Measurements from ENCODE around the gene ITPR1. TPM values are rescaled to one million over a fixed set of nuclear protein-coding genes. Genes with fewer than 3 reads are reported as not detected.

ITPR1 gene
- total and polyA plus RNA-seq, 10 of the 15 experiments (the other 5 are each of a cell fraction or from before 2014, with no cell fraction given): 12.2 to 239 (median 28.4) TPM

DNA sequence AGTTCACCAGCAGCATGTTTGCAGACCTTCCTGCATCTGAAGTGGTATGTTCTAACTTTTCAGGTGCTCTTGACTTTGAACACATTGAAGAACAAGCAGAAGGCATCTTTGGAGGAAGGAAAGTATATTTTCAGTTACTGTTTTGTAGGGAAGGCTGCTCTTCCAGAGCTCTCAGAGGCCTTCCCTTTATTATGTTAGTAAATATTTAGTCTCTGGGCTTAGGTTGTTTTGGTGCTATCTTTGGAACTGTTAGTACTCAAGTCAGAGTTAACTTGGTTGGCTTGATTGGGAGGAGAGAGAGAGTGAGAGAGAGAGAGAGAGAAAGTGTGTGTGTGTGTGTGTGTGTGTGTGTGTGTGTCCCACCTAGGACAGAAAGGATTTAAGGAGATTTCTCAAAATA lies 188.2 kb downstream of the ITPR1 start:
- Histone ChIP-seq H3K27ac (ENCODE audit: control insufficient read depth, insufficient read depth) (no peak overlapping the region), H3K79me2 (ENCODE audit: control insufficient read depth, insufficient read depth, low read length) (no peaks in the 10 kb centered on the region), H3K9ac (ENCODE audit: control insufficient read depth, insufficient read depth, low read length) (no peak overlapping the region), H3K4me3 (no peak overlapping the region), H3K27me3 (replicated peaks in 1 of 2; ENCODE audit: control insufficient read depth in 2 of 2, insufficient read depth in 2 of 2, low read length in 1 of 2) (no peaks in the 10 kb centered on the region), H3K9me3 (replicated peaks; ENCODE audit: control insufficient read depth, insufficient read depth, low read length) (no peaks in the 10 kb centered on the region), H3K36me3 (ENCODE audit: control insufficient read depth in 2 of 2, insufficient read depth in 2 of 2, low read length in 1 of 2) (peaks cover 14 to 21% of the 10 kb centered on the region in 2 experiments), H4K20me1 (ENCODE audit: control insufficient read depth, insufficient read depth) (no peaks in the 10 kb centered on the region), H2AFZ (ENCODE audit: control insufficient read depth, low read depth, low read length) (no peak overlapping the region), H3K4me1 (ENCODE audit: control insufficient read depth, insufficient read depth, low read length) (no peaks in the 10 kb centered on the region), H3K4me2 (ENCODE audit: control insufficient read depth, insufficient read depth) (no peak overlapping the region)
- DNase-seq (ENCODE audit: low read depth, low spot score) (no peak), FAIRE-seq (no peak), ATAC-seq (no peak)
- ChIA-PET SMC1A (ENCODE audit: uncharacterized antibody, unreplicated experiment) (no interaction called here), CTCF (interaction anchor here (1.1 to 2.2 kb wide), 3 partner anchors 10 to 31 kb away, joined by 3 to 6 read pairs (median 3); no protein-coding TSS in a partner anchor), RAD21 (ENCODE audit: unreplicated experiment) (no interaction called here), POLR2A (interaction anchor here (0.7 kb wide), 1 partner anchor 938 kb away, joined by 5 read pairs; no protein-coding TSS in a partner anchor)
- in situ Hi-C loops (cut with MboI): no loop called here
- no TSS peak for BruUV-seq (replicated peaks)
- no peak for TF ChIP-seq NR2C1 (IDR thresholded peaks at IDR 0.05)
- TF ChIP-seq, protein P1, sequence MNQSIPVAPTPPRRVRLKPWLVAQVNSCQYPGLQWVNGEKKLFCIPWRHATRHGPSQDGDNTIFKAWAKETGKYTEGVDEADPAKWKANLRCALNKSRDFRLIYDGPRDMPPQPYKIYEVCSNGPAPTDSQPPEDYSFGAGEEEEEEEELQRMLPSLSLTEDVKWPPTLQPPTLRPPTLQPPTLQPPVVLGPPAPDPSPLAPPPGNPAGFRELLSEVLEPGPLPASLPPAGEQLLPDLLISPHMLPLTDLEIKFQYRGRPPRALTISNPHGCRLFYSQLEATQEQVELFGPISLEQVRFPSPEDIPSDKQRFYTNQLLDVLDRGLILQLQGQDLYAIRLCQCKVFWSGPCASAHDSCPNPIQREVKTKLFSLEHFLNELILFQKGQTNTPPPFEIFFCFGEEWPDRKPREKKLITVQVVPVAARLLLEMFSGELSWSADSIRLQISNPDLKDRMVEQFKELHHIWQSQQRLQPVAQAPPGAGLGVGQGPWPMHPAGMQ (IDR thresholded peaks at IDR 0.05; ENCODE audit: borderline replicate concordance): no peak
- TF ChIP-seq, protein P2, sequence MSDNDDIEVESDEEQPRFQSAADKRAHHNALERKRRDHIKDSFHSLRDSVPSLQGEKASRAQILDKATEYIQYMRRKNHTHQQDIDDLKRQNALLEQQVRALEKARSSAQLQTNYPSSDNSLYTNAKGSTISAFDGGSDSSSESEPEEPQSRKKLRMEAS (IDR thresholded peaks at IDR 0.05; ENCODE audit: low read depth, low read length): no peak
- intact Hi-C loops (cut with micrococcal nuclease; ENCODE audit: unreplicated experiment): no loop called here

DNA sequence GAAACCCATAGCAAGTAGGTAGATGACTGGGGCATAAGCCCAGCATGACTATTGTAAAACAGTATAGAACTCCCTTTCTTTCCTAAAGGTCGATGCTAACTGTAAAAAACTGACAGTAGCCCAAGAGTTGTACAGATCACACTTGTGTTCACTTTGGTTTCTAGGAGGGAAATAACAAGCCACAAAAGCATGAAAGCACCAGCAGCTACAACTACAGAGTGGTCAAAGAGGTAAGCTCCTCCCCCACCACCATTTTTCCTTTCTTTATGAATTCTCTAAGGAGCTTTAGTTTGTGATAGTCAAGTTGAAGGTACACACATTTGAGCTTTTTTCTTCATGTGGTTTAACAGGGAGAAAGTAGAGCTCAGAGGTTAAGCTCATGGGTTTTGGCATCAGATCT lies 191.0 kb downstream of the ITPR1 start:
- Histone ChIP-seq H3K36me3 (ENCODE audit: control insufficient read depth in 2 of 2, insufficient read depth in 2 of 2, low read length in 1 of 2) (peaks cover 13 to 31% of the 10 kb centered on the region in 2 experiments), H2AFZ (ENCODE audit: control insufficient read depth, low read depth, low read length) (no peak overlapping the region), H3K4me3 (no peak overlapping the region), H4K20me1 (ENCODE audit: control insufficient read depth, insufficient read depth) (no peaks in the 10 kb centered on the region), H3K27me3 (replicated peaks in 1 of 2; ENCODE audit: control insufficient read depth in 2 of 2, insufficient read depth in 2 of 2, low read length in 1 of 2) (no peaks in the 10 kb centered on the region), H3K27ac (ENCODE audit: control insufficient read depth, insufficient read depth) (no peak overlapping the region), H3K9me3 (replicated peaks; ENCODE audit: control insufficient read depth, insufficient read depth, low read length) (no peaks in the 10 kb centered on the region; the same call in 2 of the 3 replicates), H3K4me1 (ENCODE audit: control insufficient read depth, insufficient read depth, low read length) (no peaks in the 10 kb centered on the region), H3K4me2 (ENCODE audit: control insufficient read depth, insufficient read depth) (no peak overlapping the region), H3K79me2 (ENCODE audit: control insufficient read depth, insufficient read depth, low read length) (no peaks in the 10 kb centered on the region), H3K9ac (ENCODE audit: control insufficient read depth, insufficient read depth, low read length) (no peak overlapping the region)
- ChIA-PET POLR2A (interaction anchor here (0.6 kb wide), 1 partner anchor 212 kb away, joined by 3 read pairs; no protein-coding TSS in a partner anchor), RAD21 (ENCODE audit: unreplicated experiment) (interaction anchor here (1.2 kb wide), 1 partner anchor 333 kb away, joined by 3 read pairs; no protein-coding TSS in a partner anchor), CTCF (interaction anchor here (1.4 to 2.2 kb wide), 3 partner anchors 11 to 333 kb away, joined by 4 to 9 read pairs (median 5); no protein-coding TSS in a partner anchor), SMC1A (ENCODE audit: uncharacterized antibody, unreplicated experiment) (interaction anchor here (0.9 to 2.1 kb wide), 4 partner anchors 10 to 395 kb away, joined by 3 to 6 read pairs (median 3); no protein-coding TSS in a partner anchor)
- BruUV-seq (replicated peaks): no TSS peak
- DNase-seq (ENCODE audit: low read depth, low spot score): no peak
- no peak for FAIRE-seq
- WGBS (ENCODE audit: insufficient coverage, insufficient replicate concordance, low lambda C conversion rate, missing lambda C conversion rate): 100% methylated on average over 1 of the region's 1 CpG
- no peak for ATAC-seq
- in situ Hi-C loops (cut with MboI): no loop called here
- intact Hi-C loops (cut with micrococcal nuclease; ENCODE audit: unreplicated experiment): no loop called here
- TF ChIP-seq MYC (IDR thresholded peaks at IDR 0.05; ENCODE audit: insufficient read depth, insufficient read length, insufficient replicate concordance, low read length, severe bottlenecking) (no peak), CEBPB (IDR thresholded peaks at IDR 0.05; ENCODE audit: borderline replicate concordance in 1 of 2, low read depth in 2 of 2, low read length in 2 of 2) (no peak), SIX5 (IDR thresholded peaks at IDR 0.05; ENCODE audit: low read depth, low read length, severe bottlenecking) (no peak), IKZF1 (conservative IDR thresholded peaks at IDR 0.05) (no peak)
- TF ChIP-seq, protein P3, sequence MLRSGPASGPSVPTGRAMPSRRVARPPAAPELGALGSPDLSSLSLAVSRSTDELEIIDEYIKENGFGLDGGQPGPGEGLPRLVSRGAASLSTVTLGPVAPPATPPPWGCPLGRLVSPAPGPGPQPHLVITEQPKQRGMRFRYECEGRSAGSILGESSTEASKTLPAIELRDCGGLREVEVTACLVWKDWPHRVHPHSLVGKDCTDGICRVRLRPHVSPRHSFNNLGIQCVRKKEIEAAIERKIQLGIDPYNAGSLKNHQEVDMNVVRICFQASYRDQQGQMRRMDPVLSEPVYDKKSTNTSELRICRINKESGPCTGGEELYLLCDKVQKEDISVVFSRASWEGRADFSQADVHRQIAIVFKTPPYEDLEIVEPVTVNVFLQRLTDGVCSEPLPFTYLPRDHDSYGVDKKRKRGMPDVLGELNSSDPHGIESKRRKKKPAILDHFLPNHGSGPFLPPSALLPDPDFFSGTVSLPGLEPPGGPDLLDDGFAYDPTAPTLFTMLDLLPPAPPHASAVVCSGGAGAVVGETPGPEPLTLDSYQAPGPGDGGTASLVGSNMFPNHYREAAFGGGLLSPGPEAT (IDR thresholded peaks at IDR 0.05; ENCODE audit: low read depth): no peak
- TF ChIP-seq, protein P4, sequence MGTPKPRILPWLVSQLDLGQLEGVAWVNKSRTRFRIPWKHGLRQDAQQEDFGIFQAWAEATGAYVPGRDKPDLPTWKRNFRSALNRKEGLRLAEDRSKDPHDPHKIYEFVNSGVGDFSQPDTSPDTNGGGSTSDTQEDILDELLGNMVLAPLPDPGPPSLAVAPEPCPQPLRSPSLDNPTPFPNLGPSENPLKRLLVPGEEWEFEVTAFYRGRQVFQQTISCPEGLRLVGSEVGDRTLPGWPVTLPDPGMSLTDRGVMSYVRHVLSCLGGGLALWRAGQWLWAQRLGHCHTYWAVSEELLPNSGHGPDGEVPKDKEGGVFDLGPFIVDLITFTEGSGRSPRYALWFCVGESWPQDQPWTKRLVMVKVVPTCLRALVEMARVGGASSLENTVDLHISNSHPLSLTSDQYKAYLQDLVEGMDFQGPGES (IDR thresholded peaks at IDR 0.05): no peak

Data from GM12878 (cell line).